Thoracic aorta (tissue), 2 donors: ENCODE data around the gene ZFY. TPM values are rescaled to one million over a fixed set of nuclear protein-coding genes. Genes with fewer than 3 reads are reported as not detected.

ENCODE experiments used
- ATAC-seq: fragments of 150-250 bp; one replicate; pipeline ENCODE4 v1.8.0; 2017; ENCODE audit warnings: low read depth; ENCODE audit not compliant: insufficient number of reproducible peaks, low FRiP score
- DNase-seq: peaks from one replicate; pipeline ENCODE4 v3.0.0-alpha.2; 2020; ENCODE audit warnings: low spot score
- H3K27ac ChIP-seq, 2 donors: fragments of 200-600 bp; sonication (generic); 1 replicate in 1 of 2; 2 replicates in 1 of 2; pipeline ENCODE4 v1.5.1; 2016; ENCODE audit warnings: mild to moderate bottlenecking in 2 of 2, moderate library complexity in 2 of 2
- H3K27me3 ChIP-seq: fragments of 200-600 bp; sonication (generic); replicated peaks from 2 replicates; pipeline ENCODE4 v1.6.0; 2016; ENCODE audit warnings: mild to moderate bottlenecking; ENCODE audit not compliant: insufficient read depth
- H3K36me3 ChIP-seq: fragments of 200-600 bp; sonication (generic); one replicate; pipeline ENCODE4 v1.5.1; 2016
- H3K4me1 ChIP-seq, 2 donors: fragments of 200-600 bp; sonication (generic); 1 replicate in 1 of 2; 2 replicates in 1 of 2; pipeline versions ENCODE4 v1.5.1 to v1.6.0; 2016; ENCODE audit warnings: low read depth in 2 of 2, mild to moderate bottlenecking in 1 of 2; ENCODE audit not compliant: control insufficient read depth in 1 of 2
- H3K4me3 ChIP-seq: fragments of 200-600 bp; sonication (generic); 2 replicates; pipeline ENCODE4 v1.5.1; 2016; ENCODE audit warnings: mild to moderate bottlenecking
- H3K9me3 ChIP-seq: fragments of 200-600 bp; sonication (generic); 2 replicates; pipeline ENCODE4 v1.5.1; 2016
- CTCF ChIP-seq: fragments of 200-600 bp; sonication (generic); IDR thresholded peaks from one replicate; pipeline ENCODE4 v1.5.1; 2019; ENCODE audit warnings: antibody characterized with exemption
- total RNA-seq, 2 donors: library from RNA; depleted of rRNA; stranded (reverse); fragments of >200 nt; gene quantifications; one replicate each; pipeline versions ENCODE4 v1.1.0 to v1.2.3, GENCODE V29; 2016

The ZFY gene
- total RNA-seq, 2 donors from 2014 or later, result 13.1 to 14.0 TPM

- Histone ChIP-seq H3K4me3 (peak overlapping the region; percentile 31), H3K4me1 (peaks cover 0 to 5% of the 10 kb centered on the region in 2 donors), H3K27ac (peak overlapping the region; percentile 47 to 57), H3K27me3 (no peaks in the 10 kb centered on the region), H3K36me3 (no peaks in the 10 kb centered on the region), H3K9me3 (no peaks in the 10 kb centered on the region)
- no peak for ATAC-seq
- TF ChIP-seq CTCF, result no peak
- no peak for DNase-seq
Observed at GRCh38 chrY:2896050-2896449, 39.1 kb upstream of the ZFY start.

GRCh38 chrY:2907356-2907755 lies 27.8 kb upstream of the ZFY start:
- H3K36me3 ChIP-seq, result no peaks in the 10 kb centered on the region
- no peak overlapping the region for H3K4me3 ChIP-seq
- no peaks in the 10 kb centered on the region for H3K27me3 ChIP-seq
- no peak overlapping the region for H3K27ac ChIP-seq
- no peak for ATAC-seq
- no peaks in the 10 kb centered on the region for H3K9me3 ChIP-seq
- TF ChIP-seq CTCF, result no peak
- no peaks in the 10 kb centered on the region for H3K4me1 ChIP-seq
- no peak for DNase-seq

GRCh38 chrY:2913066-2913815 lies 21.9 kb upstream of the ZFY start:
- ATAC-seq, result no peak
- Histone ChIP-seq H3K4me1 (no peaks in the 10 kb centered on the region), H3K36me3 (no peaks in the 10 kb centered on the region), H3K9me3 (no peaks in the 10 kb centered on the region), H3K27me3 (no peaks in the 10 kb centered on the region), H3K27ac (no peak overlapping the region), H3K4me3 (no peak overlapping the region)
- TF ChIP-seq CTCF, result no peak
- no peak for DNase-seq

GRCh38 chrY:2934078-2934477 lies 1.1 kb upstream of the ZFY start:
- Histone ChIP-seq H3K27ac (peak overlapping the region; percentile 98 to 99), H3K4me1 (peaks cover 0 to 11% of the 10 kb centered on the region in 2 donors), H3K9me3 (no peaks in the 10 kb centered on the region), H3K27me3 (no peaks in the 10 kb centered on the region), H3K4me3 (peak overlapping the region; percentile 83), H3K36me3 (no peaks in the 10 kb centered on the region)
- no peak for TF ChIP-seq CTCF
- no peak for ATAC-seq
- no peak for DNase-seq

GRCh38 chrY:2935716-2936435 lies 695 bp downstream of the ZFY start:
- Histone ChIP-seq H3K4me1 (peaks cover 0 to 11% of the 10 kb centered on the region in 2 donors), H3K4me3 (peak overlapping the region; percentile 83), H3K9me3 (no peaks in the 10 kb centered on the region), H3K36me3 (no peaks in the 10 kb centered on the region), H3K27me3 (no peaks in the 10 kb centered on the region), H3K27ac (peak overlapping the region; percentile 98 to 99)
- DNase-seq (peak; percentile 41), ATAC-seq (peak; percentile 92)
- TF ChIP-seq CTCF, result peak; percentile 49
